HL-60 (cell line): ENCODE results near the gene ITSN1.
A peak's percentile ranks its signal among the peaks of the same experiment; 100 is the strongest.

Source experiments
- DNase-seq, 2 experiments: peaks; one replicate each; pipeline ENCODE4 v3.0.0-alpha.2; 2010 to 2020; ENCODE audit warnings: low read depth in 1 of 2, low spot score in 1 of 2
- H3K27ac ChIP-seq: fragments of 250-450 bp; sonication (Bioruptor Pico); replicated peaks from 2 replicates; pipeline ENCODE4 v1.5.1; 2020; ENCODE audit warnings: mild to moderate bottlenecking, moderate library complexity
- H3K27me3 ChIP-seq: fragments of 250-450 bp; sonication (Bioruptor Pico); 2 replicates; pipeline ENCODE4 v1.5.1; 2021; ENCODE audit warnings: mild to moderate bottlenecking, moderate library complexity; ENCODE audit not compliant: insufficient read depth, poor library complexity, severe bottlenecking
- H3K4me3 ChIP-seq: replicated peaks from 2 replicates; pipeline ENCODE4 v1.5.1; 2011; ENCODE audit warnings: mild to moderate bottlenecking, control low read depth, low read length; ENCODE audit not compliant: insufficient read depth
- CTCF ChIP-seq: IDR thresholded peaks from one replicate; pipeline ENCODE4 v1.5.1; 2011; ENCODE audit warnings: low read length, control low read depth, inconsistent platforms; ENCODE audit not compliant: insufficient read depth
- GABPA ChIP-seq: IDR thresholded peaks from 2 replicates; pipeline ENCODE4 v1.6.1; 2012; ENCODE audit warnings: low read depth
- POLR2AphosphoS5 ChIP-seq: IDR thresholded peaks from 2 replicates; pipeline ENCODE4 v1.6.1; 2012; ENCODE audit warnings: low read depth
- REST ChIP-seq: IDR thresholded peaks from 2 replicates; pipeline ENCODE4 v1.6.1; 2012; ENCODE audit warnings: low read depth; ENCODE audit not compliant: insufficient replicate concordance
- SPI1 ChIP-seq: IDR thresholded peaks from 2 replicates; pipeline ENCODE4 v1.6.1; 2012; ENCODE audit warnings: low read depth, mild to moderate bottlenecking, borderline replicate concordance

The ITSN1 gene

GRCh38 chr21:33815143-33815707 is 172.9 kb downstream of the ITSN1 start:
- H3K27ac ChIP-seq: no peak overlapping the region
- DNase-seq: no peak
- H3K27me3 ChIP-seq: no peaks in the 10 kb centered on the region
- TF ChIP-seq SPI1 (no peak), CTCF (no peak), GABPA (no peak), REST (no peak), POLR2AphosphoS5 (no peak)
- no peak overlapping the region for H3K4me3 ChIP-seq

GRCh38 chr21:33816174-33816573 is 173.9 kb downstream of the ITSN1 start:
- no peaks in the 10 kb centered on the region for H3K27me3 ChIP-seq
- no peak overlapping the region for H3K4me3 ChIP-seq
- H3K27ac ChIP-seq: no peak overlapping the region
- no peak for DNase-seq
- TF ChIP-seq SPI1: no peak

GRCh38 chr21:33817138-33817537 is 174.8 kb downstream of the ITSN1 start:
- TF ChIP-seq SPI1: no peak
- TF ChIP-seq GABPA: no peak
- no peak for TF ChIP-seq POLR2AphosphoS5

GRCh38 chr21:33817663-33818451 is 175.6 kb downstream of the ITSN1 start:
- Histone ChIP-seq H3K27ac (no peak overlapping the region), H3K27me3 (no peaks in the 10 kb centered on the region), H3K4me3 (no peak overlapping the region)
- peak; percentile 6 to 7 for DNase-seq
- TF ChIP-seq POLR2AphosphoS5: no peak
- TF ChIP-seq CTCF: no peak
- no peak for TF ChIP-seq SPI1
- TF ChIP-seq GABPA: no peak
- TF ChIP-seq REST: no peak

More at GRCh38 chr21:33817138-33817537, 174.8 kb downstream of the ITSN1 start:
- no peak overlapping the region for H3K27ac ChIP-seq
- H3K4me3 ChIP-seq: no peak overlapping the region
- no peak for DNase-seq
- no peaks in the 10 kb centered on the region for H3K27me3 ChIP-seq
